Astrocyte (in vitro differentiated cells and primary cell): ENCODE measurements around the gene TWNK.

Source experiments
- EZH2 ChIP-seq: IDR thresholded peaks from 2 replicates; pipeline ENCODE4 v1.6.1; 2012; ENCODE audit warnings: mild to moderate bottlenecking, low read length, inconsistent platforms; ENCODE audit not compliant: insufficient read depth
- TF ChIP-seq, protein P1 (sequence below): IDR thresholded peaks from 2 replicates; pipeline ENCODE4 v1.5.1; 2011; ENCODE audit warnings: low read depth, mild to moderate bottlenecking, inconsistent platforms, low read length, moderate library complexity; ENCODE audit not compliant: insufficient read depth

DNA sequence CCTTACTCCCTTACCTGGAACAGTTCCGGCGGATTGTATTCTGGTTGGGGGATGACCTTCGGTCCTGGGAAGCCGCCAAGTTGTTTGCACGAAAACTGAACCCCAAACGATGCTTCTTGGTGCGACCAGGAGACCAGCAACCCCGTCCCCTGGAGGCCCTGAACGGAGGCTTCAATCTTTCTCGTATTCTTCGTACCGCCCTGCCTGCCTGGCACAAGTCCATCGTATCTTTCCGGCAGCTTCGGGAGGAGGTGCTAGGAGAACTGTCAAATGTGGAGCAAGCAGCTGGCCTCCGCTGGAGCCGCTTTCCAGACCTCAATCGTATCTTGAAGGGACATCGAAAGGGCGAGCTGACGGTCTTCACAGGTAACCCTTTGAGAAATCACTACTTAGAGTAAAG is 1.7 kb downstream of the TWNK start:
- TF ChIP-seq, protein P1, sequence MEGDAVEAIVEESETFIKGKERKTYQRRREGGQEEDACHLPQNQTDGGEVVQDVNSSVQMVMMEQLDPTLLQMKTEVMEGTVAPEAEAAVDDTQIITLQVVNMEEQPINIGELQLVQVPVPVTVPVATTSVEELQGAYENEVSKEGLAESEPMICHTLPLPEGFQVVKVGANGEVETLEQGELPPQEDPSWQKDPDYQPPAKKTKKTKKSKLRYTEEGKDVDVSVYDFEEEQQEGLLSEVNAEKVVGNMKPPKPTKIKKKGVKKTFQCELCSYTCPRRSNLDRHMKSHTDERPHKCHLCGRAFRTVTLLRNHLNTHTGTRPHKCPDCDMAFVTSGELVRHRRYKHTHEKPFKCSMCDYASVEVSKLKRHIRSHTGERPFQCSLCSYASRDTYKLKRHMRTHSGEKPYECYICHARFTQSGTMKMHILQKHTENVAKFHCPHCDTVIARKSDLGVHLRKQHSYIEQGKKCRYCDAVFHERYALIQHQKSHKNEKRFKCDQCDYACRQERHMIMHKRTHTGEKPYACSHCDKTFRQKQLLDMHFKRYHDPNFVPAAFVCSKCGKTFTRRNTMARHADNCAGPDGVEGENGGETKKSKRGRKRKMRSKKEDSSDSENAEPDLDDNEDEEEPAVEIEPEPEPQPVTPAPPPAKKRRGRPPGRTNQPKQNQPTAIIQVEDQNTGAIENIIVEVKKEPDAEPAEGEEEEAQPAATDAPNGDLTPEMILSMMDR: no peak
- TF ChIP-seq EZH2: no peak
